RWPE2 (cell line): Measurements from ENCODE around the gene SPON2.

Source experiments
- ATAC-seq: fragments of 200-7000 bp; cut with Tn5 transposase; 3 replicates; pipeline ENCODE4 v1.9.1; 2021; ENCODE audit warnings: low read depth
- DNase-seq: peaks from one replicate; pipeline ENCODE4 v3.0.0-alpha.2; 2020; ENCODE audit warnings: low spot score
- H3K27ac ChIP-seq: fragments of 450-650 bp; 2 replicates; pipeline ENCODE4 v1.5.1; 2017; ENCODE audit warnings: mild to moderate bottlenecking; ENCODE audit not compliant: poor library complexity, severe bottlenecking
- H3K27me3 ChIP-seq: fragments of 250-450 bp; sonication (Bioruptor Pico); 2 replicates; pipeline ENCODE4 v1.5.1; 2021; ENCODE audit warnings: mild to moderate bottlenecking, moderate library complexity; ENCODE audit not compliant: insufficient read depth, poor library complexity, severe bottlenecking
- H3K36me3 ChIP-seq: fragments of 250-450 bp; sonication (Bioruptor Pico); 2 replicates; pipeline ENCODE4 v1.5.1; 2020; ENCODE audit warnings: low read depth, mild to moderate bottlenecking, moderate library complexity
- H3K4me1 ChIP-seq: fragments of 250-450 bp; sonication (Bioruptor Pico); 2 replicates; pipeline ENCODE4 v1.5.1; 2021; ENCODE audit warnings: mild to moderate bottlenecking, moderate library complexity; ENCODE audit not compliant: insufficient read depth, poor library complexity, severe bottlenecking
- H3K4me3 ChIP-seq: fragments of 250-450 bp; sonication (Bioruptor Pico); 2 replicates; pipeline ENCODE4 v1.5.1; 2021; ENCODE audit warnings: mild to moderate bottlenecking, moderate library complexity; ENCODE audit not compliant: severe bottlenecking
- H3K9me3 ChIP-seq: fragments of 250-450 bp; sonication (Bioruptor Pico); 2 replicates; pipeline ENCODE4 v1.5.1; 2021; ENCODE audit warnings: mild to moderate bottlenecking, moderate library complexity; ENCODE audit not compliant: severe bottlenecking
- TF ChIP-seq, protein P1 (sequence below): fragments of 450-650 bp; IDR thresholded peaks from one replicate; pipeline ENCODE4 v1.5.1; 2017; ENCODE audit warnings: mild to moderate bottlenecking, moderate library complexity; ENCODE audit not compliant: poor library complexity, severe bottlenecking

Gene SPON2

GRCh38 chr4:1180663-1181062, 8.3 kb upstream of the SPON2 start:
- Histone ChIP-seq H3K27ac (no peak overlapping the region), H3K4me1 (no peaks in the 10 kb centered on the region), H3K9me3 (peaks cover 3% of the 10 kb centered on the region), H3K27me3 (no peaks in the 10 kb centered on the region), H3K4me3 (no peak overlapping the region), H3K36me3 (no peaks in the 10 kb centered on the region)
- ATAC-seq: no peak
- TF ChIP-seq, protein P1, sequence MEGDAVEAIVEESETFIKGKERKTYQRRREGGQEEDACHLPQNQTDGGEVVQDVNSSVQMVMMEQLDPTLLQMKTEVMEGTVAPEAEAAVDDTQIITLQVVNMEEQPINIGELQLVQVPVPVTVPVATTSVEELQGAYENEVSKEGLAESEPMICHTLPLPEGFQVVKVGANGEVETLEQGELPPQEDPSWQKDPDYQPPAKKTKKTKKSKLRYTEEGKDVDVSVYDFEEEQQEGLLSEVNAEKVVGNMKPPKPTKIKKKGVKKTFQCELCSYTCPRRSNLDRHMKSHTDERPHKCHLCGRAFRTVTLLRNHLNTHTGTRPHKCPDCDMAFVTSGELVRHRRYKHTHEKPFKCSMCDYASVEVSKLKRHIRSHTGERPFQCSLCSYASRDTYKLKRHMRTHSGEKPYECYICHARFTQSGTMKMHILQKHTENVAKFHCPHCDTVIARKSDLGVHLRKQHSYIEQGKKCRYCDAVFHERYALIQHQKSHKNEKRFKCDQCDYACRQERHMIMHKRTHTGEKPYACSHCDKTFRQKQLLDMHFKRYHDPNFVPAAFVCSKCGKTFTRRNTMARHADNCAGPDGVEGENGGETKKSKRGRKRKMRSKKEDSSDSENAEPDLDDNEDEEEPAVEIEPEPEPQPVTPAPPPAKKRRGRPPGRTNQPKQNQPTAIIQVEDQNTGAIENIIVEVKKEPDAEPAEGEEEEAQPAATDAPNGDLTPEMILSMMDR: no peak
- no peak for DNase-seq

GRCh38 chr4:1179976-1180375, 7.6 kb upstream of the SPON2 start:
- Histone ChIP-seq H3K27me3 (no peaks in the 10 kb centered on the region), H3K36me3 (no peaks in the 10 kb centered on the region), H3K4me1 (no peaks in the 10 kb centered on the region), H3K9me3 (peaks cover 3% of the 10 kb centered on the region), H3K4me3 (no peak overlapping the region), H3K27ac (no peak overlapping the region)
- ATAC-seq (no peak), DNase-seq (no peak)
- TF ChIP-seq, protein P1: no peak

- Histone ChIP-seq H3K4me3 (no peak overlapping the region), H3K9me3 (peaks cover 3% of the 10 kb centered on the region), H3K36me3 (no peaks in the 10 kb centered on the region), H3K27me3 (no peaks in the 10 kb centered on the region), H3K4me1 (no peaks in the 10 kb centered on the region), H3K27ac (no peak overlapping the region)
- TF ChIP-seq, protein P1: no peak
- ATAC-seq (no peak), DNase-seq (no peak)
Observed at GRCh38 chr4:1179089-1179441, 6.7 kb upstream of the SPON2 start.

DNA sequence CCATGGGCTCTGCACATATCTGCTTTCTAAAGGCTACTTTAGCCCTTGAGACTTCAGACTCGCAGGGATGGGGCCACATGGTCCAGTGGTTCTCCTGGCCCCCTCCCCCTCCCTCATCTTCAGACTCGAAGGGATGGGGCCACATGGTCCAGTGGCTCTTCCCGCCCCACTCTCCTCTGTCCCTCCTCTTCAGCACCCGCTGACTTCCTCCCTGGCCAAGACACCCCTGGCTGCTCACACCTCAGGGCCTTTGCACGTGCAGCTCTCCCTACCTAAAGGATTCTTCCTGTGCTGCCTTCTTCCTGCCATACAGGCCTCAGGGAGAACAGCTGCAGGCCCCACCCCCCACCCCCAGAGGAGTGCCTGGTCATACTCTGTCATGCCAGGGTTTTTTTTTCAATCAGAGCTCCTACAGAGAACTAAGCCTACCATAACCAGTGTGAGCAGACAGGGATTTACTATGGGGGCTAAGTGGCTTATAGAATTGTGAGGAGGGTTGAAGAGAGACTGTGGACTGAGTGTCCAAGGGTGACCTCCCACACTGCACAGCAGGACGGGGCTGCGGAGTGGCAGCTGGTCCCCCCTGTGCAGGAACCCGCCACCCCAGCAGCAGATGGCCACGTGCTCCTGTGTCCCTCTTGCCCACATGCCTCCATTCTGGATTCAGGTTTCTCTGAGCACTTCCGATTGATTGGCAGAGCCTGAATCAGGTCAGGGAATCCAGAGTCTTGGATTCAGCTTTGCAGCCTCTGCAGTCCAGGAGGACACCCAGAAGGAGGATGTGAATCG, 6.1 kb upstream of the SPON2 start:
- Histone ChIP-seq H3K27me3 (peaks cover under 1% of the 10 kb centered on the region), H3K27ac (no peak overlapping the region), H3K36me3 (no peaks in the 10 kb centered on the region), H3K4me1 (no peaks in the 10 kb centered on the region), H3K4me3 (no peak overlapping the region), H3K9me3 (peaks cover 3% of the 10 kb centered on the region)
- no peak for ATAC-seq
- TF ChIP-seq, protein P1: no peak
- DNase-seq: no peak

DNA sequence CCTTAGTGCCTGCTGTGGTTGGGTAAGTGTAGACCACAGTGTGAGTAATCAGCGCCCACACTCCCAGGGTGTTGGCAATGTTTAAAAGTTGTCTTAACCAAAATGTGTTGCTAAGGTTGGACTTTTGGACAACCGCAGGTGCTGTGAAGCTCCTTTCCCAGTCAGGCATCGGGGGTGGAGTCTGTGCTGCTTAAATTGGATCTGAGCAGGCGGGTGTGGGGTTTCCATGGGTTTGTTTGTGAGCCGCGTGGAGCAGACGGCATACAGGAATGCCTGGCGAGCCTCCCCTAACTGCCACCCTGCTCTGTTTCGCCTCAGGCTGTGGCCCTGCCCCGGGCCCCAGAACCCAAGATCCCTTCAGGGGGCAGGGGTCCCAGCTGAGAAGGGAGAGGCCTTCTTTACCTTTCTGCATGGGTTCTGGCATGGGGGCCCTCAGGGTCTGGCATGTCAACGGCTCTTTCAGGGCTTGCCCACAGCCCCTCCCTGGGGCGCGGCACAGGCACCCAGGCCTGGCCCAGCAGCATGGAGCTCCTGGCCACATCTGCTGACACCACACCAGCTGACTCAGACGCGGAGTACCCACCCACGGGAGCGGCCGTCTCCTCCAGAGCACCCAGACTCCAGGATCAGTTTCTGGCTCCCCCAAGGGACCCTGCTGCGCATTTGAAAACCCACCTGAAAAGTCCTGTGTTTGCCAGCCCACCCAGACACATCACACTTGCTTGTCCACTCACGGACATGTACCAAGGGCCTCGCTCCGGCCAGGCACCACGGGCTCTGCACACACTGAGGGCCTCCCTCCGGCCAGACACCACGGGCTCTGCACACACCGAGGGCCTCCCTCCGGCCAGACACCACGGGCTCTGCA, 5.1 kb upstream of the SPON2 start:
- Histone ChIP-seq H3K27me3 (peaks cover 8% of the 10 kb centered on the region), H3K4me3 (no peak overlapping the region), H3K4me1 (no peaks in the 10 kb centered on the region), H3K27ac (no peak overlapping the region), H3K9me3 (peaks cover 3% of the 10 kb centered on the region), H3K36me3 (no peaks in the 10 kb centered on the region)
- TF ChIP-seq, protein P1: no peak
- DNase-seq (peak; percentile 49), ATAC-seq (peak; percentile 63)
